HCT116 (cell line): ENCODE measurements around the gene KRTAP5-2. TPM values are rescaled to one million over a fixed set of nuclear protein-coding genes. Genes with fewer than 3 reads are reported as not detected.
A peak's percentile ranks its signal among the peaks of the same experiment; 100 is the strongest.

ENCODE experiments used
- ATAC-seq: fragments of 200-7000 bp; cut with Tn5 transposase; 2 replicates; pipeline ENCODE4 v1.9.1; 2020; ENCODE audit warnings: mild to moderate bottlenecking, moderate library complexity
- BruUV-seq: library from RNA; stranded (reverse); fragments of 400-500 nt; replicated peaks from 2 replicates; lab custom pipeline; 2021; lab: Mats Ljungman, UMichigan
- CTCF ChIA-PET: fragments of 300-600 bp; sonication (Branson Sonifier 250); formaldehyde crosslinking; loops from one replicate; lab custom pipeline; 2021; ENCODE audit warnings: antibody characterized with exemption; lab: Charles Lee
- POLR2A ChIA-PET: fragments of 300-600, 350-600 bp; sonication (Branson Sonifier 250); formaldehyde crosslinking; loops from one replicate; lab custom pipeline; 2021; ENCODE audit warnings: antibody characterized with exemption; lab: Charles Lee
- RAD21 ChIA-PET, 2 experiments: fragments of 300-600 bp; sonication (Branson Sonifier 250); formaldehyde crosslinking; loops; one replicate each; lab custom pipeline; 2023; ENCODE audit warnings: low total read pairs in 2 of 2; ENCODE audit not compliant: uncharacterized antibody in 2 of 2, unreplicated experiment in 2 of 2, low non-redundant PET in 1 of 2; lab: Charles Lee
- DNase-seq: peaks from one replicate; pipeline ENCODE4 v3.0.0-alpha.2; 2010; ENCODE audit warnings: low read depth, low spot score
- H2AFZ ChIP-seq: fragments of 200-600 bp; shearing (Covaris generic), sonication (generic); 2 replicates; pipeline ENCODE4 v1.6.1; 2017; ENCODE audit warnings: low read depth, mixed run types, mixed read lengths, antibody characterized with exemption, low read length; ENCODE audit not compliant: poor library complexity, severe bottlenecking
- H3K27ac ChIP-seq: 2 replicates; pipeline ENCODE4 v1.5.1; 2012; ENCODE audit warnings: low read depth, low read length
- H3K27me3 ChIP-seq: fragments of 200-600 bp; sonication (generic); 2 replicates; pipeline ENCODE4 v1.6.1; 2016; ENCODE audit warnings: mixed run types, low read length, mixed read lengths; ENCODE audit not compliant: insufficient read depth
- H3K36me3 ChIP-seq, 2 experiments: fragments of 200-500 bp in 1 of 2; fragments of 200-600 bp in 1 of 2; sonication (Bioruptor generic) in 1 of 2; sonication (generic) in 1 of 2; 2 replicates each; pipeline versions ENCODE4 v1.5.1 to v1.6.1; 2014 to 2016; ENCODE audit warnings: low read length in 2 of 2, inconsistent platforms in 1 of 2, mixed read lengths in 1 of 2, mixed run types in 1 of 2; ENCODE audit not compliant: insufficient read depth in 2 of 2, control insufficient read depth in 1 of 2
- H3K4me1 ChIP-seq, 2 experiments: fragments of 200-600 bp in 1 of 2; sonication (generic) in 1 of 2; 2 replicates each; pipeline versions ENCODE4 v1.5.1 to v1.6.1; 2012 to 2017; ENCODE audit warnings: low read length in 2 of 2, inconsistent platforms in 1 of 2, mild to moderate bottlenecking in 1 of 2, mixed read lengths in 1 of 2, mixed run types in 1 of 2, moderate library complexity in 1 of 2; ENCODE audit not compliant: insufficient read depth in 2 of 2, control insufficient read depth in 1 of 2
- H3K4me2 ChIP-seq: fragments of 200-600 bp; sonication (generic); 2 replicates; pipeline ENCODE4 v1.6.1; 2017; ENCODE audit warnings: mixed run types, low read length, mixed read lengths
- H3K4me3 ChIP-seq, 2 experiments: fragments of 200-600 bp in 1 of 2; sonication (generic) in 1 of 2; replicated peaks in 1 of 2; 2 replicates each; pipeline ENCODE4 v1.5.1; 2011 to 2016; ENCODE audit warnings: low read length in 2 of 2, control low read depth in 1 of 2, low read depth in 1 of 2, mild to moderate bottlenecking in 1 of 2, mixed read lengths in 1 of 2, mixed run types in 1 of 2
- H3K79me2 ChIP-seq: fragments of 200-600 bp; sonication (generic); 2 replicates; pipeline ENCODE4 v1.6.1; 2017; ENCODE audit warnings: mild to moderate bottlenecking, mixed run types, low read length, moderate library complexity, mixed read lengths; ENCODE audit not compliant: insufficient read depth
- H3K9ac ChIP-seq: fragments of 200-600 bp; sonication (generic); 2 replicates; pipeline ENCODE4 v1.6.1; 2016; ENCODE audit warnings: low read length, mixed read lengths
- H3K9me2 ChIP-seq: fragments of 200-600 bp; sonication (generic), shearing (Covaris generic); 2 replicates; pipeline ENCODE4 v1.6.1; 2017; ENCODE audit warnings: mixed run types, mild to moderate bottlenecking, moderate library complexity; ENCODE audit not compliant: insufficient read depth
- H3K9me3 ChIP-seq, 2 experiments: fragments of 200-500 bp in 1 of 2; fragments of 200-600 bp in 1 of 2; sonication (Bioruptor generic) in 1 of 2; sonication (generic) in 1 of 2; 2 replicates each; pipeline ENCODE4 v1.6.1; 2014 to 2017; ENCODE audit warnings: low read length in 2 of 2, mixed read lengths in 2 of 2, inconsistent platforms in 1 of 2, low read depth in 1 of 2, mild to moderate bottlenecking in 1 of 2, mixed run types in 1 of 2, moderate library complexity in 1 of 2; ENCODE audit not compliant: control insufficient read depth in 1 of 2, insufficient read depth in 1 of 2
- H4K20me1 ChIP-seq: fragments of 200-600 bp; sonication (generic), shearing (Covaris generic); 2 replicates; pipeline ENCODE4 v1.6.1; 2017; ENCODE audit warnings: mixed run types, mild to moderate bottlenecking, moderate library complexity; ENCODE audit not compliant: insufficient read depth
- ATF3 ChIP-seq: IDR thresholded peaks from 2 replicates; pipeline ENCODE4 v1.6.1; 2012
- CBX3 ChIP-seq: IDR thresholded peaks from 2 replicates; pipeline ENCODE4 v1.6.1; 2012; ENCODE audit warnings: low read depth
- CEBPB ChIP-seq: IDR thresholded peaks from 2 replicates; pipeline ENCODE4 v1.6.1; 2012; ENCODE audit warnings: low read depth
- CTCF ChIP-seq, 3 experiments: fragments of 200-600 bp in 1 of 3; sonication (generic) in 1 of 3; IDR thresholded peaks in 2 of 3; conservative IDR thresholded peaks in 1 of 3; 2 replicates each; pipeline ENCODE4 v1.5.1; 2012 to 2017; ENCODE audit warnings: low read depth in 2 of 3, low read length in 2 of 3, antibody characterized with exemption in 1 of 3, borderline replicate concordance in 1 of 3, control low read depth in 1 of 3, mild to moderate bottlenecking in 1 of 3, mixed read lengths in 1 of 3, mixed run types in 1 of 3, moderate library complexity in 1 of 3; ENCODE audit not compliant: insufficient read depth in 1 of 3
- EGR1 ChIP-seq: IDR thresholded peaks from 2 replicates; pipeline ENCODE4 v1.6.1; 2012; ENCODE audit warnings: low read depth
- ELF1 ChIP-seq: IDR thresholded peaks from 2 replicates; pipeline ENCODE4 v1.6.1; 2012; ENCODE audit warnings: low read depth, borderline replicate concordance
- EZH2 ChIP-seq: fragments of 200-600 bp; sonication (generic); IDR thresholded peaks from 2 replicates; pipeline ENCODE4 v1.6.1; 2017; ENCODE audit warnings: antibody characterized with exemption, mixed run types
- EZH2phosphoT487 ChIP-seq: fragments of 200-600 bp; IDR thresholded peaks from 2 replicates; pipeline ENCODE4 v1.6.1; 2018; ENCODE audit warnings: antibody characterized with exemption, borderline replicate concordance
- FOSL1 ChIP-seq: IDR thresholded peaks from 2 replicates; pipeline ENCODE4 v1.6.1; 2012; ENCODE audit warnings: low read depth
- JUND ChIP-seq: IDR thresholded peaks from 2 replicates; pipeline ENCODE4 v1.6.1; 2012
- POLR2AphosphoS5 ChIP-seq: IDR thresholded peaks from 2 replicates; pipeline ENCODE4 v1.6.1; 2011; ENCODE audit warnings: mild to moderate bottlenecking, low read depth, low read length, moderate library complexity
- RAD21 ChIP-seq: IDR thresholded peaks from 2 replicates; pipeline ENCODE4 v1.6.1; 2012; ENCODE audit warnings: low read depth, mild to moderate bottlenecking
- REST ChIP-seq: IDR thresholded peaks from 2 replicates; pipeline ENCODE4 v1.6.1; 2012; ENCODE audit warnings: low read depth
- SIN3A ChIP-seq: IDR thresholded peaks from 2 replicates; pipeline ENCODE4 v1.6.1; 2012; ENCODE audit warnings: low read depth
- SRF ChIP-seq: IDR thresholded peaks from 2 replicates; pipeline ENCODE4 v1.6.1; 2012; ENCODE audit warnings: low read depth
- TCF7L2 ChIP-seq: IDR thresholded peaks from 2 replicates; pipeline ENCODE4 v1.7.0; 2011; ENCODE audit warnings: borderline replicate concordance, inconsistent platforms; ENCODE audit not compliant: insufficient read depth, insufficient read length; ENCODE audit errors: extremely low read depth
- YY1 ChIP-seq: IDR thresholded peaks from 2 replicates; pipeline ENCODE4 v1.6.1; 2011; ENCODE audit warnings: low read length, low read depth, moderate library complexity, mild to moderate bottlenecking; ENCODE audit not compliant: insufficient replicate concordance; ENCODE audit errors: extremely low read depth
- ZBTB33 ChIP-seq: IDR thresholded peaks from 2 replicates; pipeline ENCODE4 v1.6.1; 2011; ENCODE audit warnings: mild to moderate bottlenecking, low read length, moderate library complexity; ENCODE audit not compliant: insufficient replicate concordance; ENCODE audit errors: extremely low read depth
- ZFX ChIP-seq: fragments of 450-650 bp; IDR thresholded peaks from 2 replicates; pipeline ENCODE4 v1.6.1; 2017
- intact Hi-C: fragments of 100-400 bp; cut with micrococcal nuclease; formaldehyde crosslinking; loops from 2 replicates; pipeline ENCODE4 v1.10.0; 2022
- total RNA-seq: library from RNA; stranded (reverse); gene quantifications from one replicate; pipeline ENCODE4 v1.2.1, GENCODE V29; 2021; ENCODE audit not compliant: unreplicated experiment

Gene KRTAP5-2
- total RNA-seq, 1 experiment from 2014 or later: not detected

GRCh38 chr11:1628506-1629325, 30.6 kb upstream of the KRTAP5-2 start:
- ATAC-seq (peak; percentile 99), DNase-seq (no peak)
- RAD21 ChIA-PET: no interaction called here
- intact Hi-C loops: loop anchor here (2.0 kb wide), 1 partner anchor 514 kb away; no protein-coding TSS in a partner anchor
- POLR2A ChIA-PET: no interaction called here
- Histone ChIP-seq H3K9me2 (no peaks in the 10 kb centered on the region), H3K4me3 (no peak overlapping the region), H3K4me2 (peak overlapping the region; percentile 36), H3K36me3 (no peaks in the 10 kb centered on the region), H3K9me3 (no peaks in the 10 kb centered on the region), H3K4me1 (peaks cover 0 to 6% of the 10 kb centered on the region in 2 experiments; a peak in 1 of 4 replicates), H4K20me1 (no peaks in the 10 kb centered on the region), H3K9ac (no peak overlapping the region), H3K27ac (no peak overlapping the region), H3K79me2 (no peaks in the 10 kb centered on the region), H2AFZ (peak overlapping the region; percentile 32), H3K27me3 (peaks cover 3% of the 10 kb centered on the region; the same call in 1 of the 2 replicates)
- CTCF ChIA-PET: interaction anchor here (0.6 to 1.7 kb wide), 4 partner anchors 15 to 82 kb away, joined by 3 to 6 read pairs (median 4); no protein-coding TSS in a partner anchor
- BruUV-seq: no TSS peak
- no peak for TF ChIP-seq ATF3
- peak; percentile 73 for TF ChIP-seq RAD21
- TF ChIP-seq YY1: peak; percentile 34
- no peak for TF ChIP-seq ELF1
- no peak for TF ChIP-seq ZFX
- no peak for TF ChIP-seq ZBTB33
- peak; percentile 79 to 98 (median 97) for TF ChIP-seq CTCF (IDR thresholded peaks at IDR 0.05 in 2 of 3, conservative IDR thresholded peaks at IDR 0.05 in 1 of 3; ENCODE audit: borderline replicate concordance in 1 of 3, insufficient read depth in 1 of 3, low read depth in 2 of 3, low read length in 2 of 3)
- TF ChIP-seq REST: no peak
- TF ChIP-seq EGR1: no peak
- no peak for TF ChIP-seq FOSL1
- TF ChIP-seq SIN3A: no peak
- TF ChIP-seq SRF: no peak
- TF ChIP-seq POLR2AphosphoS5: no peak
- no peak for TF ChIP-seq JUND
- no peak for TF ChIP-seq TCF7L2
- TF ChIP-seq CEBPB: no peak
- no peak for TF ChIP-seq EZH2
- no peak for TF ChIP-seq CBX3
- TF ChIP-seq EZH2phosphoT487: no peak
